ENCODE results near the gene MCTP2.

The MCTP2 gene

GRCh38 chr15:94262201-94262600, 30.8 kb downstream of the MCTP2 start:
- no peak for DNase-seq (ENCODE audit: low read depth in 3 of 3)

GRCh38 chr15:94263341-94264273, 32.2 kb downstream of the MCTP2 start:
- DNase-seq (ENCODE audit: low read depth in 3 of 3): no peak

- no peak for DNase-seq (ENCODE audit: low read depth in 3 of 3)
These were observed 33.6 kb downstream of the MCTP2 start for GRCh38 chr15:94265009-94265408.

GRCh38 chr15:94265982-94266381, 34.6 kb downstream of the MCTP2 start:
- DNase-seq (ENCODE audit: low read depth in 3 of 3): no peak

GRCh38 chr15:94266789-94267188, 35.4 kb downstream of the MCTP2 start:
- no peak for DNase-seq (ENCODE audit: low read depth in 3 of 3)

GRCh38 chr15:94269954-94270353, 38.6 kb downstream of the MCTP2 start:
- DNase-seq (ENCODE audit: low read depth in 3 of 3): no peak

- DNase-seq (ENCODE audit: low read depth in 3 of 3): no peak
These were observed 39.2 kb downstream of the MCTP2 start for GRCh38 chr15:94270570-94270969.

- no peak for DNase-seq (ENCODE audit: low read depth in 3 of 3)
These were observed 41.0 kb downstream of the MCTP2 start for GRCh38 chr15:94272251-94272898.

GRCh38 chr15:94273826-94274225, 42.5 kb downstream of the MCTP2 start:
- no peak for DNase-seq (ENCODE audit: low read depth in 3 of 3)

GRCh38 chr15:94274745-94275144, 43.4 kb downstream of the MCTP2 start:
- no peak for DNase-seq (ENCODE audit: low read depth in 3 of 3)

- DNase-seq (ENCODE audit: low read depth in 3 of 3): no peak
These were observed 46.1 kb downstream of the MCTP2 start for GRCh38 chr15:94277485-94277884.

- DNase-seq (ENCODE audit: low read depth in 3 of 3): no peak
These were observed 48.4 kb downstream of the MCTP2 start for GRCh38 chr15:94279736-94280135.

- DNase-seq (ENCODE audit: low read depth in 3 of 3): no peak
These were observed 48.9 kb downstream of the MCTP2 start for GRCh38 chr15:94280301-94280700.

- DNase-seq (ENCODE audit: low read depth in 3 of 3): no peak
These were observed 51.2 kb downstream of the MCTP2 start for GRCh38 chr15:94282269-94283250.

GRCh38 chr15:94286583-94286982, 55.2 kb downstream of the MCTP2 start:
- DNase-seq (ENCODE audit: low read depth in 3 of 3): no peak

- DNase-seq (ENCODE audit: low read depth in 3 of 3): no peak
These were observed 56.5 kb downstream of the MCTP2 start for GRCh38 chr15:94287794-94288246.

GRCh38 chr15:94290730-94291129, 59.4 kb downstream of the MCTP2 start:
- no peak for DNase-seq (ENCODE audit: low read depth in 3 of 3)

- DNase-seq (ENCODE audit: low read depth in 3 of 3): no peak
These were observed 62.3 kb downstream of the MCTP2 start for GRCh38 chr15:94293411-94294402.

GRCh38 chr15:94294556-94294955, 63.2 kb downstream of the MCTP2 start:
- DNase-seq (ENCODE audit: low read depth in 3 of 3): no peak

- DNase-seq (ENCODE audit: low read depth in 3 of 3): no peak
These were observed 63.9 kb downstream of the MCTP2 start for GRCh38 chr15:94295275-94295674.

GRCh38 chr15:94296717-94297116, 65.4 kb downstream of the MCTP2 start:
- DNase-seq (ENCODE audit: low read depth in 3 of 3): no peak

Measured in stimulated activated CD4-positive, alpha-beta T cell treated with anti-CD3 and anti-CD28 coated beads, TNF-alpha, amount 100 ng/mL, for 48 hours (primary cell).